H9 (cell line): ENCODE results near the gene SPACA5. TPM values are rescaled to one million over a fixed set of nuclear protein-coding genes. Genes with fewer than 3 reads are reported as not detected.

Source experiments
- DNase-seq: peaks from one replicate; pipeline ENCODE4 v3.0.0-alpha.2; 2017
- H2AFZ ChIP-seq: one replicate; pipeline ENCODE4 v1.6.1; 2013; ENCODE audit warnings: mild to moderate bottlenecking, low read length, control low read depth, moderate library complexity
- H2AK5ac ChIP-seq: 2 replicates; pipeline ENCODE4 v1.6.1; 2013; ENCODE audit warnings: low read length, control low read depth, mixed read lengths; ENCODE audit not compliant: insufficient read length
- H2BK120ac ChIP-seq: one replicate; pipeline ENCODE4 v1.6.1; 2013; ENCODE audit warnings: low read depth, mild to moderate bottlenecking, low read length, control low read depth, inconsistent platforms; ENCODE audit not compliant: poor library complexity, severe bottlenecking
- H2BK12ac ChIP-seq: 2 replicates; pipeline ENCODE4 v1.6.1; 2013; ENCODE audit warnings: low read length, control low read depth, mixed read lengths, low read depth; ENCODE audit not compliant: insufficient read length
- H2BK15ac ChIP-seq: 2 replicates; pipeline ENCODE4 v1.6.1; 2013; ENCODE audit warnings: low read depth, low read length, control low read depth
- H2BK20ac ChIP-seq: one replicate; pipeline ENCODE4 v1.6.1; 2013; ENCODE audit warnings: low read depth, mild to moderate bottlenecking, low read length, control low read depth, inconsistent platforms; ENCODE audit not compliant: poor library complexity, severe bottlenecking
- H2BK5ac ChIP-seq: 2 replicates; pipeline ENCODE4 v1.6.1; 2013; ENCODE audit warnings: low read length, control low read depth, mixed read lengths; ENCODE audit not compliant: insufficient read length
- H3K14ac ChIP-seq: 2 replicates; pipeline ENCODE4 v1.6.1; 2013; ENCODE audit warnings: low read length, control low read depth; ENCODE audit not compliant: insufficient read depth
- H3K18ac ChIP-seq: 2 replicates; pipeline ENCODE4 v1.6.1; 2013; ENCODE audit warnings: low read depth, mild to moderate bottlenecking, mixed read lengths, low read length, control low read depth; ENCODE audit not compliant: insufficient read length
- H3K23ac ChIP-seq: 2 replicates; pipeline ENCODE4 v1.6.1; 2013; ENCODE audit warnings: low read length, control low read depth, mixed read lengths, low read depth; ENCODE audit not compliant: insufficient read length
- H3K23me2 ChIP-seq: 2 replicates; pipeline ENCODE4 v1.6.1; 2013; ENCODE audit warnings: low read depth, mild to moderate bottlenecking, mixed read lengths, low read length, control low read depth; ENCODE audit not compliant: insufficient read length, poor library complexity, severe bottlenecking
- H3K27ac ChIP-seq: 2 replicates; pipeline ENCODE4 v1.5.1; 2013; ENCODE audit warnings: low read length, control low read depth, mixed read lengths, low read depth; ENCODE audit not compliant: insufficient read length
- H3K27me3 ChIP-seq: 2 replicates; pipeline ENCODE4 v1.6.1; 2013; ENCODE audit warnings: low read length, control low read depth, inconsistent platforms; ENCODE audit not compliant: insufficient read depth
- H3K4ac ChIP-seq: 2 replicates; pipeline ENCODE4 v1.6.1; 2013; ENCODE audit warnings: low read depth, mild to moderate bottlenecking, control low read depth, inconsistent platforms, low read length, moderate library complexity
- H3K4me1 ChIP-seq: 2 replicates; pipeline ENCODE4 v1.6.1; 2013; ENCODE audit warnings: low read length, control low read depth, inconsistent platforms; ENCODE audit not compliant: insufficient read depth
- H3K4me2 ChIP-seq: 2 replicates; pipeline ENCODE4 v1.6.1; 2013; ENCODE audit warnings: low read length, control low read depth, mixed read lengths; ENCODE audit not compliant: insufficient read length, insufficient read depth
- H3K56ac ChIP-seq: 2 replicates; pipeline ENCODE4 v1.6.1; 2013; ENCODE audit warnings: low read depth, mild to moderate bottlenecking, mixed read lengths, low read length, control low read depth; ENCODE audit not compliant: insufficient read length
- H3K79me1 ChIP-seq: 2 replicates; pipeline ENCODE4 v1.6.1; 2013; ENCODE audit warnings: low read depth, mild to moderate bottlenecking, moderate library complexity, low read length, control low read depth, inconsistent platforms; ENCODE audit not compliant: insufficient read depth, poor library complexity, severe bottlenecking
- H3K79me2 ChIP-seq: 2 replicates; pipeline ENCODE4 v1.6.1; 2013; ENCODE audit warnings: low read length, control low read depth, inconsistent platforms; ENCODE audit not compliant: insufficient read depth
- H3K9ac ChIP-seq: 2 replicates; pipeline ENCODE4 v1.6.1; 2013; ENCODE audit warnings: low read length, control low read depth, mixed read lengths; ENCODE audit not compliant: insufficient read length; ENCODE audit errors: extremely low read depth
- H3K9me3 ChIP-seq: one replicate; pipeline ENCODE4 v1.6.1; 2013; ENCODE audit warnings: low read depth, low read length, inconsistent platforms; ENCODE audit not compliant: control insufficient read depth
- H3T11ph ChIP-seq: one replicate; pipeline ENCODE4 v1.6.1; 2013; ENCODE audit warnings: mild to moderate bottlenecking, low read length, control low read depth, inconsistent platforms
- H4K20me1 ChIP-seq: one replicate; pipeline ENCODE4 v1.6.1; 2013; ENCODE audit not compliant: control insufficient read depth, insufficient read length, insufficient read depth
- H4K5ac ChIP-seq: 2 replicates; pipeline ENCODE4 v1.6.1; 2013; ENCODE audit warnings: low read depth, mild to moderate bottlenecking, mixed read lengths, low read length, control low read depth; ENCODE audit not compliant: insufficient read length
- H4K8ac ChIP-seq: replicated peaks from 2 replicates; pipeline ENCODE4 v1.6.1; 2013; ENCODE audit warnings: low read length, control low read depth, mixed read lengths, low read depth; ENCODE audit not compliant: insufficient read length
- H4K91ac ChIP-seq: 2 replicates; pipeline ENCODE4 v1.6.1; 2013; ENCODE audit warnings: low read depth, mild to moderate bottlenecking, moderate library complexity, mixed read lengths, low read length, control low read depth; ENCODE audit not compliant: insufficient read length
- H3K27ac Mint-ChIP-seq, 3 experiments: 2 replicates in 2 of 3; 3 replicates in 1 of 3; pipeline ENCODE4 v1.8.0; 2020 to 2021; ENCODE audit warnings: mixed read lengths in 3 of 3, mild to moderate bottlenecking in 1 of 3, moderate library complexity in 1 of 3
- H3K27me3 Mint-ChIP-seq: 2 replicates; pipeline ENCODE4 v1.8.0; 2021; ENCODE audit warnings: low read depth, mild to moderate bottlenecking, moderate library complexity, mixed read lengths
- H3K36me3 Mint-ChIP-seq, 3 experiments: 2 replicates in 2 of 3; 3 replicates in 1 of 3; pipeline ENCODE4 v1.8.0; 2020 to 2021; ENCODE audit warnings: low read depth in 3 of 3, mixed read lengths in 3 of 3; ENCODE audit not compliant: insufficient read depth in 1 of 3
- H3K4me1 Mint-ChIP-seq, 2 experiments: 2 replicates each; pipeline ENCODE4 v1.8.0; 2020; ENCODE audit warnings: mixed read lengths in 2 of 2
- H3K4me3 Mint-ChIP-seq, 2 experiments: 2 replicates in 1 of 2; 3 replicates in 1 of 2; pipeline ENCODE4 v1.8.0; 2020 to 2021; ENCODE audit warnings: mild to moderate bottlenecking in 2 of 2, mixed read lengths in 2 of 2, moderate library complexity in 1 of 2
- H3K9me3 Mint-ChIP-seq, 2 experiments: 2 replicates in 1 of 2; 3 replicates in 1 of 2; pipeline ENCODE4 v1.8.0; 2020; ENCODE audit warnings: mild to moderate bottlenecking in 2 of 2, mixed read lengths in 2 of 2, moderate library complexity in 1 of 2
- CTCF ChIP-seq: fragments of 200-600 bp; sonication (generic); conservative IDR thresholded peaks from 3 replicates; pipeline ENCODE4 v1.8.0; 2021; ENCODE audit warnings: antibody characterized with exemption, mild to moderate bottlenecking
- WGBS: extraction: QIAGEN DNeasy Blood & Tissue Kit; methylation state at CpG from one replicate; pipeline ENCODE4 v1.1.7; 2013; ENCODE audit warnings: missing lambda C conversion rate, low lambda C conversion rate, mixed read lengths; ENCODE audit not compliant: insufficient read length; ENCODE audit errors: extremely low coverage; 5-methylcytosine and 5-hydroxymethylcytosine counted together
- total RNA-seq: library from RNA; stranded (reverse); gene quantifications from 2 replicates; pipeline ENCODE4 v1.2.1, GENCODE V29; 2021

SPACA5 gene
- total RNA-seq, 1 experiment from 2014 or later = not detected

- Histone ChIP-seq H3K9me3 (peaks cover 20% of the 10 kb centered on the region), H2BK15ac (no peak overlapping the region), H3K4me1 (no peaks in the 10 kb centered on the region), H3K23ac (no peak overlapping the region), H2BK12ac (no peak overlapping the region), H3K14ac (no peak overlapping the region), H3K79me1 (no peaks in the 10 kb centered on the region), H4K5ac (no peak overlapping the region), H2BK5ac (no peak overlapping the region), H3K4ac (no peak overlapping the region), H3K79me2 (no peaks in the 10 kb centered on the region), H4K8ac (no peak overlapping the region), H3T11ph (no peak overlapping the region), H2AK5ac (no peak overlapping the region), H4K91ac (no peak overlapping the region), H3K18ac (no peak overlapping the region), H2BK20ac (no peak overlapping the region), H3K27ac (no peak overlapping the region), H2AFZ (no peak overlapping the region), H3K27me3 (no peaks in the 10 kb centered on the region), H3K4me2 (no peak overlapping the region), H2BK120ac (no peak overlapping the region), H3K9ac (no peak overlapping the region), H3K56ac (no peak overlapping the region), H4K20me1 (no peaks in the 10 kb centered on the region), H3K23me2 (no peaks in the 10 kb centered on the region)
- peaks cover 4 to 7% of the 10 kb centered on the region in 2 experiments for H3K4me1 Mint-ChIP-seq
- TF ChIP-seq CTCF = no peak
- no peak overlapping the region; a peak in 1 of 5 replicates for H3K4me3 Mint-ChIP-seq
- no peaks in the 10 kb centered on the region; the same call in 1 of the 2 replicates for H3K27me3 Mint-ChIP-seq
- WGBS = no CpG with 5 or more reads among the region's 3 CpGs
- peaks cover 0 to 5% (median 0%) of the 10 kb centered on the region in 3 experiments; a peak in 3 of 7 replicates for H3K36me3 Mint-ChIP-seq
- no peak for DNase-seq
- H3K9me3 Mint-ChIP-seq = peaks cover 53 to 58% of the 10 kb centered on the region in 2 experiments
- no peak overlapping the region for H3K27ac Mint-ChIP-seq
Observed at GRCh38 chrX:48022100-48022499, 15.3 kb downstream of the SPACA5 start.
